Nucleus accumbens (tissue), 56 donors: ENCODE results near the gene PLEKHA4.
"Not testable (repeated sequence)": the region's sequence is repeated elsewhere in the genome, so short reads cannot be mapped to it uniquely, and the experiment has no call there.

ENCODE experiments used
- DNase-seq, 56 donors: peaks; one replicate each; lab custom pipeline; 2025; lab: John Stamatoyannopoulos, UW

PLEKHA4 gene

DNA sequence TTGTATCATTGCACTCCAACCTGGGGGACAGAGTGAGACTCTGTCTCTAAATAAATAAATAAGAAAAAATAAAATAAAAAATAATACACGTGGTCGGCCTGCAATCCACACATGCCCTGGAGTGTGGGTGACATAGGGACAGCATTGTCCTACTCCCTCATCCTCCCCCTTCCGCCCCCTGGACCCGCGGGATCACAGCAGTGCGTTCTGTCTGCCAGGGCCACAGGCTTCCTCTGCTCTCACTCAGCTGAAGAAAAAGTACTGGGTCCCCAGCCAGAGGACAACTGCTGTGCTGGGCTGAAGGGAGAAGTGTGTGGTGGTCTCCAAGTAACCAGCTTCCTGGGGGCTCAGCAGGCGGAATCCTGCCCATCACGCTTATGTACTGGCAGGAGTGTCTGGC is 63.9 kb downstream of the PLEKHA4 start:
- DNase-seq = peak in 15 of 56 donors; percentile 10 to 57 (median 33)

DNA sequence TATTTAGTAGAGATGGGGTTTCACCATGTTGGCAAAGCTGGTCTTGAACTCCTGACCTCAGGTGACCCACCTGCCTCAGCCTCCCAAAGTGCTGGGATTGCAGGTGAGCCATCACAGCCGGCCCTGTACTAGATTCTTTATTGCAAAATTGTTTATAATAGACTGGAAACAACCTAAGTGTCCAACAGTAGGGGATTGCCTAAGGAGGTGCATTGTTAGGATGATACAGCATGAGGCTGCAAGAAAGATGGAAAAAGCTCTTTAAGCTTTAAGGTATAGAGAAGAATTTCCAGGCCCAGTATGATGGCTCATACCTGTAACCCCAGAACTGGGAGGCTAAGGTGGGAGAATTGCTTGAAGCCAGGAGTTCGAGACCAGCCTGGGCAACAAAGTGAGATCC is 65.8 kb downstream of the PLEKHA4 start:
- no peak for DNase-seq

DNA sequence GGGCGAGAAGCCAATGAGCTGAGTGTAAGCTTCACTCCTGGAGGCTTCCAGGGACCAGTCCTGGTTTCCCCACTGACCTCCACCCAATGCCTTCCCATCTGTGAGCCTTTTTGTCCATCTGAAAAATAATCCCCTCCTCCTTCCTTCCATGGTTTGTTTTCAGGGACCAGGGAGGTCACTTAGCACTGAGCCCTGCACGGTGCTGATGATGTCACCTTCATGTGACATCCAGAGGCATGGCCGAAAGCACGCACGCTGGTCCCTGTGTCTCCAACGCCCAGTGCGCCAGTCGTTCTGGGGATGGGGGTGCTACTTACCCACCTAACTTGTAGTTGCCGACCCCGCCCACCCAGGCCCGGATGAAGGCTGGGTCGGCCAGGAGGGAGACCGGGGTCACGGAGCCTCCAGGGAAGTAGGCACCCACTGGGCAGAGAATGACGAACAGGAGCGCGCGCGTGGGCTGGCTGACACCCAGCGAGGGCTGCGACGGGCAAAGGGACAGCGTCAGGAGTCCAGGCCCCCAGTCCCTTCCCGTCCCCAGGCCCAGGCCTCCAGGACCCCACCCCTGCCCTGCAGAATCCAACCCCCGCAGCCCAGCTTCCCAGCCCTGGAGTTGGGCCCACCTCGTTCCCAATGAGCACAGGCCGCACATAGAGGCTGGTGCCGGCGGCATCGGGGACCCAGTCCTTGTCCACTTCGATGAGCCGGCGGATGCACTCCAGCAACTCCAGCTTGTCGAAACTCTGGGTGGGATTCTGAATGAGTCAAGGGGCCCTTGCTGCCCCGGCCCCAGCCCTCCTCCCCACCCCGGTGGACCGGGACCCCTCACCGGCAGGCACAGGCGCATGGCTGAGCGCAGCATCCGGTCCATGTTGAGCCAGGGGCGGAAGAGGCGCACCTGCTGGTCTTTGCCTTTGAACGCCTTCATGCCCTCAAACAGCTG is 68.8 kb downstream of the PLEKHA4 start:
- DNase-seq = no peak

DNA sequence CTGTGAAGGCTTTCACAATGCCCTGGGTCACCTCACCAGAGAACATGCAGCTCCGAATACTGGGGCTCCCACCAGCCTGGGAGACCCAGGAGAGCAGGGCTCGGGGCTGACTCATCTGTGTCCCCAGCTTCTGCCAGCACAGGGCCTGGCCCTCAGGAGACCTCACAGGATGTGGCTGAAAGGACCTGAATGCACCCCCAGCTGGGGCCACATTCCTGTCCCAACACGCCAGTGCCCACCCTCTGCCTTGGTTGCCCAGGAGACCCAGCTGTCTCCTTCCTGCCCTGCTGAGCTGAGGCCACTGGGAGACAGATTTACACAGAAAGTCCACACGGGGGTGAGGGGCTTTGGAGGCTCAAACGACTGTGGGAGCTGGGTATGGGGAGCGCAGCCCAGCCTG is 69.5 kb downstream of the PLEKHA4 start:
- no peak for DNase-seq

- DNase-seq = no peak
Observed at GRCh38 chr19:48797103-48797502, 71.3 kb downstream of the PLEKHA4 start.

GRCh38 chr19:48796298-48797083 is 71.9 kb downstream of the PLEKHA4 start:
- DNase-seq = no peak

DNA sequence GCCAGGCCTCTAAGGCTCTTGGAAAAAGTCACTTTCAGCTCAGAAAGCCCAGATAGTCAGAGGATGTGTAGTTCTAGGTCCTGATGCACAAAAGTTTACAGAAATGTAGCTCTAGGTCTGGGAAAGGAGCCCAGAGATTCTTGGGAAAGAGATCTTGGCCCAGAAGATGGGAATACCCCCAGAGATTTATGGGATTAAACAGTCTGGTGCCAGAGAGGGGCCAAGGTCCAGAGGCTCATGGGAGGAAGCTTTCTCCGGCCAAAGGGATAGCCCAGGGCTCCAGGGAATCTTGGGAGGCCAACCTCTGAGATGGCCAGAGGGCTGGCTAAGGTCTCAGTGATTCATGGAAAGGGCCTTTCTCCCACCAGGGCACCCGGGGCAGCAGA is 72.7 kb downstream of the PLEKHA4 start:
- peak in 1 of 56 donors; percentile 56 for DNase-seq

DNA sequence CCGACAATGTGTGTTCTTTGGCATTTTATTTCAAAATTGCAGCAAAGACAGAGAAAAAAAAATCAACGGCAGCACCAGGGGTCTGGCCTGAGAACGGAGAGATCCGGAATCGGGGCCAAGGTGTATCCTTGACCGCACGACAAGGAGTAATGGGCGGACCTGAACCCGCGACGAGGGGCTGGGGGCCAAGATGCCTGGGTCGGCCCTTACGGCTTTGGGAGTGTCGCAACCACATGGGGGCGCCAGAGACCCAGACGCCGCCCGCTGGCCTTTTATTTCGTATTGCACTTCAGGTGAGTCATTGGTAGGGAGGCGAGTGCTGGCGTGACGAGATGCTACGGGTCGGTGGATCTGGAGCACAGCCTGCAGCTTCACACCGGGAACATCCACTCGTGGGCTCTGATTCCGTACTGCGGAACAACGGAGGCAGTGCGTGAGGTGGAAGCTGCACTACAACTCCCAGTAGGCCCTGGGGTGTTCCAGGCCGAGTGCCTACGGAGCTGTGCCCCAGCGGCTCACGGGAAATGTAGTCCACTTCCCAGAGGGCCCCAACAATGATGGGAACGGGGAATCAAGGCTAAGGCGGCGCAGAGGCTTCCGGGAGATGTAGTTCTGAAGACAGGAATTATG is 73.2 kb downstream of the PLEKHA4 start:
- DNase-seq = peak; percentile 73 to 99 (median 91)

- no peak for DNase-seq
Observed at GRCh38 chr19:48794291-48794690, 74.1 kb downstream of the PLEKHA4 start.

DNA sequence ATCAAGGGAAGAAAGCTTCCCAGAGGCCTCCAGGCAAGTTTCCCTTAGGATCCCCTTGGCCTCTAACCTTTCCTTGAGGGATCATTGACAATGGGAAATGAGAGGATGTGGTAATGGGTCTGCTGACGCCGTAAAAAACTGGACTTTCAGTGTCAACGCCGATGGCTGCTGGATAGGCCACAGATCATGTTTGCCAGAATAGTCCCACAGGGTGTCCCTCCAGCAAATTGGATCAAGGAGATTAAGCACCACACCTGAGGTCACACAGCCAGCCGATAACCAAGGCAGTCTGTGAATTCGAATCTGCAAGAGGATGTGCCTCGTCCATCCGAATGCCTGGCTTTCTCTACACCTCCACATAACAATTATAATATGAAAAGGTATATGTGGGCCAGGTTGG is 75.1 kb downstream of the PLEKHA4 start:
- DNase-seq = no peak

GRCh38 chr19:48787331-48787730 is 81.1 kb downstream of the PLEKHA4 start:
- DNase-seq = not testable (repeated sequence)
